Nephron progenitor cell (in vitro differentiated cells): ENCODE data around the gene NUDT12.

Source experiments
- DNase-seq: peaks from one replicate; pipeline ENCODE4 v3.0.0; 2021
- H3K27ac Mint-ChIP-seq: 2 replicates; pipeline ENCODE4 v1.8.0; 2021; ENCODE audit warnings: mild to moderate bottlenecking, moderate library complexity, mixed read lengths
- H3K27me3 Mint-ChIP-seq: 2 replicates; pipeline ENCODE4 v1.8.0; 2021; ENCODE audit warnings: mild to moderate bottlenecking, low read depth, mixed read lengths; ENCODE audit not compliant: poor library complexity
- H3K36me3 Mint-ChIP-seq: 2 replicates; pipeline ENCODE4 v1.8.0; 2021; ENCODE audit warnings: low read depth, mixed read lengths
- H3K4me1 Mint-ChIP-seq: 2 replicates; pipeline ENCODE4 v1.8.0; 2021; ENCODE audit warnings: mixed read lengths
- H3K4me3 Mint-ChIP-seq: 2 replicates; pipeline ENCODE4 v1.8.0; 2021; ENCODE audit warnings: mild to moderate bottlenecking, moderate library complexity, mixed read lengths
- H3K9me3 Mint-ChIP-seq: 2 replicates; pipeline ENCODE4 v1.8.0; 2021; ENCODE audit warnings: mild to moderate bottlenecking, moderate library complexity, mixed read lengths
- CTCF ChIP-seq: fragments of 200-600 bp; sonication (generic); IDR thresholded peaks from 2 replicates; pipeline ENCODE4 v1.5.0; 2021; ENCODE audit warnings: antibody characterized with exemption

Gene NUDT12

GRCh38 chr5:103539376-103540330, 22.9 kb downstream of the NUDT12 start:
- Mint-ChIP-seq H3K36me3 (no peaks in the 10 kb centered on the region), H3K4me3 (no peak overlapping the region), H3K27ac (no peak overlapping the region), H3K4me1 (peaks cover 5% of the 10 kb centered on the region), H3K9me3 (no peaks in the 10 kb centered on the region), H3K27me3 (peaks cover 6% of the 10 kb centered on the region)
- DNase-seq = no peak
- no peak for TF ChIP-seq CTCF

GRCh38 chr5:103532086-103532734, 30.4 kb downstream of the NUDT12 start:
- Mint-ChIP-seq H3K4me3 (no peak overlapping the region), H3K4me1 (peaks cover 8% of the 10 kb centered on the region), H3K27ac (no peak overlapping the region), H3K27me3 (no peaks in the 10 kb centered on the region), H3K36me3 (no peaks in the 10 kb centered on the region), H3K9me3 (no peaks in the 10 kb centered on the region)
- no peak for DNase-seq
- no peak for TF ChIP-seq CTCF

- peak overlapping the region; percentile 77 for H3K27ac Mint-ChIP-seq
Measured at GRCh38 chr5:103526164-103526915, 36.2 kb downstream of the NUDT12 start.

GRCh38 chr5:103525361-103525760, 37.2 kb downstream of the NUDT12 start:
- no peak for DNase-seq
- no peak overlapping the region for H3K4me3 Mint-ChIP-seq

More at GRCh38 chr5:103526164-103526915, 36.2 kb downstream of the NUDT12 start:
- Mint-ChIP-seq H3K4me1 (peaks cover 31% of the 10 kb centered on the region), H3K36me3 (no peaks in the 10 kb centered on the region), H3K4me3 (no peak overlapping the region), H3K9me3 (no peaks in the 10 kb centered on the region), H3K27me3 (no peaks in the 10 kb centered on the region)
- no peak for DNase-seq
- no peak for TF ChIP-seq CTCF

GRCh38 chr5:103523319-103523718, 39.3 kb downstream of the NUDT12 start:
- Mint-ChIP-seq H3K36me3 (no peaks in the 10 kb centered on the region), H3K4me1 (peaks cover 31% of the 10 kb centered on the region), H3K27me3 (no peaks in the 10 kb centered on the region), H3K9me3 (no peaks in the 10 kb centered on the region), H3K27ac (no peak overlapping the region), H3K4me3 (no peak overlapping the region)
- no peak for DNase-seq
- no peak for TF ChIP-seq CTCF

More at GRCh38 chr5:103525361-103525760, 37.2 kb downstream of the NUDT12 start:
- no peak for TF ChIP-seq CTCF
- no peaks in the 10 kb centered on the region for H3K36me3 Mint-ChIP-seq
- peak overlapping the region; percentile 35 for H3K27ac Mint-ChIP-seq
- no peaks in the 10 kb centered on the region for H3K9me3 Mint-ChIP-seq
- no peaks in the 10 kb centered on the region for H3K27me3 Mint-ChIP-seq
- peaks cover 31% of the 10 kb centered on the region for H3K4me1 Mint-ChIP-seq
